Right lobe of liver (tissue), 4 donors: ENCODE data around the gene SRP9.

Experiments
- POLR2A ChIP-seq: fragments of 450-650 bp; IDR thresholded peaks from one replicate; pipeline ENCODE4 v1.6.1; 2017; ENCODE audit warnings: antibody characterized with exemption, mild to moderate bottlenecking
- TF ChIP-seq, protein P1 (sequence below), 4 donors: fragments of 200-600 bp in 3 of 4; fragments of 450-650 bp in 1 of 4; IDR thresholded peaks; one replicate each; pipeline versions ENCODE4 v1.5.1 to v1.8.0; 2016 to 2022; ENCODE audit warnings: antibody characterized with exemption in 4 of 4, mild to moderate bottlenecking in 2 of 4
- donor health status: DM: no; HTN: no; CAD: no.
- donor health status: DM: no; HTN: no; CAD: no.
- donor health status: DM: no; HTN: yes; CAD: no.

DNA sequence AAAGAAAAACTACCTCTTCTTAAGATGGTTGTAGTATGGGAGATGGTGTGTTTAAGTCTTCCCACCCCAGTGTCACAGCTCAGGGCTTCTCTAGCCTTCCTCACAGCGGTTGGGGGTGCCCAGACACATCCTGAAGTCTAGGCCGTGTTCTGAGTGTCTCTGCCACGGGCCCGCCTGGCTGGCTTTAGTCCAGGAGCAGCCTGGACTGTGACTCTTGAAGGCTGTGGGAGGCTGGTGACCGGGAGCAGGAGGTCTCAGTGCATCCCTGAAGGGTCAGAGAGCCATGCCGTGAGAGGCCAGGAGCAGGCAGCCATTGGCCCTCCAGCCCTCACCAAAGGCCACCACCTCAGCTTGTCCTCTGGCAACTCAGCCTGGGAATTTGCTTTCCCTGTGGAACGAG is 36.8 kb downstream of the SRP9 start:
- no peak for TF ChIP-seq POLR2A
- TF ChIP-seq, protein P1, sequence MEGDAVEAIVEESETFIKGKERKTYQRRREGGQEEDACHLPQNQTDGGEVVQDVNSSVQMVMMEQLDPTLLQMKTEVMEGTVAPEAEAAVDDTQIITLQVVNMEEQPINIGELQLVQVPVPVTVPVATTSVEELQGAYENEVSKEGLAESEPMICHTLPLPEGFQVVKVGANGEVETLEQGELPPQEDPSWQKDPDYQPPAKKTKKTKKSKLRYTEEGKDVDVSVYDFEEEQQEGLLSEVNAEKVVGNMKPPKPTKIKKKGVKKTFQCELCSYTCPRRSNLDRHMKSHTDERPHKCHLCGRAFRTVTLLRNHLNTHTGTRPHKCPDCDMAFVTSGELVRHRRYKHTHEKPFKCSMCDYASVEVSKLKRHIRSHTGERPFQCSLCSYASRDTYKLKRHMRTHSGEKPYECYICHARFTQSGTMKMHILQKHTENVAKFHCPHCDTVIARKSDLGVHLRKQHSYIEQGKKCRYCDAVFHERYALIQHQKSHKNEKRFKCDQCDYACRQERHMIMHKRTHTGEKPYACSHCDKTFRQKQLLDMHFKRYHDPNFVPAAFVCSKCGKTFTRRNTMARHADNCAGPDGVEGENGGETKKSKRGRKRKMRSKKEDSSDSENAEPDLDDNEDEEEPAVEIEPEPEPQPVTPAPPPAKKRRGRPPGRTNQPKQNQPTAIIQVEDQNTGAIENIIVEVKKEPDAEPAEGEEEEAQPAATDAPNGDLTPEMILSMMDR (IDR thresholded peaks at IDR 0.05): no peak
